Measurements from ENCODE around the gene NEK10.
"Not testable (repeated sequence)": the region's sequence is repeated elsewhere in the genome, so short reads cannot be mapped to it uniquely, and the experiment has no call there.

Gene NEK10

GRCh38 chr3:27312044-27312668 is 57.0 kb downstream of the NEK10 start:
- DNase-seq: no peak

GRCh38 chr3:27311400-27311799 is 57.8 kb downstream of the NEK10 start:
- DNase-seq: no peak

- DNase-seq: no peak
Observed at GRCh38 chr3:27310688-27311087, 58.5 kb downstream of the NEK10 start.

- DNase-seq: no peak
Observed at GRCh38 chr3:27307566-27307965, 61.6 kb downstream of the NEK10 start.

GRCh38 chr3:27302891-27303290 is 66.3 kb downstream of the NEK10 start:
- no peak for DNase-seq

- DNase-seq: not testable (repeated sequence)
Observed at GRCh38 chr3:27298981-27299380, 70.2 kb downstream of the NEK10 start.

- DNase-seq: no peak
Observed at GRCh38 chr3:27293939-27294338, 75.2 kb downstream of the NEK10 start.

GRCh38 chr3:27290760-27291159 is 78.4 kb downstream of the NEK10 start:
- DNase-seq: no peak

- no peak for DNase-seq
Observed at GRCh38 chr3:27289769-27290413, 79.3 kb downstream of the NEK10 start.

GRCh38 chr3:27287052-27287451 is 82.1 kb downstream of the NEK10 start:
- no peak for DNase-seq

GRCh38 chr3:27286467-27286866 is 82.7 kb downstream of the NEK10 start:
- DNase-seq: not testable (repeated sequence)

- no peak for DNase-seq
Observed at GRCh38 chr3:27285668-27286067, 83.5 kb downstream of the NEK10 start.

- DNase-seq: no peak
Observed at GRCh38 chr3:27281671-27282150, 87.5 kb downstream of the NEK10 start.

- no peak for DNase-seq
Observed at GRCh38 chr3:27279123-27279522, 90.1 kb downstream of the NEK10 start.

GRCh38 chr3:27278383-27279055 is 90.7 kb downstream of the NEK10 start:
- no peak for DNase-seq

GRCh38 chr3:27275441-27275990 is 93.7 kb downstream of the NEK10 start:
- no peak for DNase-seq

GRCh38 chr3:27271890-27272289 is 97.3 kb downstream of the NEK10 start:
- no peak for DNase-seq

GRCh38 chr3:27254896-27255295 is 114.3 kb downstream of the NEK10 start:
- no peak for DNase-seq

- no peak for DNase-seq
Observed at GRCh38 chr3:27253831-27254230, 115.4 kb downstream of the NEK10 start.

GRCh38 chr3:27253391-27253790 is 115.8 kb downstream of the NEK10 start:
- no peak for DNase-seq

- no peak for DNase-seq
Observed at GRCh38 chr3:27252646-27253045, 116.5 kb downstream of the NEK10 start.

- no peak for DNase-seq
Observed at GRCh38 chr3:27244374-27244773, 124.8 kb downstream of the NEK10 start.

- DNase-seq: no peak
Observed at GRCh38 chr3:27239951-27240350, 129.2 kb downstream of the NEK10 start.

GRCh38 chr3:27228805-27229204 is 140.4 kb downstream of the NEK10 start:
- no peak for DNase-seq
